ENCODE data around the gene FOXN1.

Gene FOXN1

DNA sequence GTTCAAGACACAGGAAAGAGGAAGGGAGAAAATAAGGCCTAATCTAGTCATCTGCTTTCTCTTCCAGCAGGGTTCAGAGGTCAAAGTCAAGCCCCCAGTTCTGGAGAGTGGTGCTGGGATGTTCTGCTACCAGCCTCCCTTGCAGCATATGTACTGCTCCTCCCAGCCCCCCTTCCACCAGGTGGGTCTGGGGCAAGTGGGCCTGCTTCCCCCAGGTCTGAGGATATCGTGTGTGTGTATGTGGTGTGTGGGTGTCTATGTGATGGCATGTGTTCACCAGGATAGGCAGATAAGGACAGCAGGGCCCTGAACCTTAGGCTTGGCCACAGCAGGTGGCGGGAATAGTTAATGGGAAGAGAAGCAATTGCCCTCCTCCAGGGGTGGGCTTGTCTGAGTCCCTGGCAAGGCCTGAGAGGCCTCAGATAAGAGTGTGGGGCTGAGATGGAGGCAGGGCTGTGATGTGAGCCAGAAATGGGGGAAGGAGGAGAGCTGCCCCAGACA, 21.1 kb downstream of the FOXN1 start:
- no peak overlapping the region for H2AFZ ChIP-seq (ENCODE audit: low read length)
- H3K4me1 ChIP-seq (ENCODE audit: insufficient read depth, low read length, poor library complexity, severe bottlenecking) = no peaks in the 10 kb centered on the region
- no peaks in the 10 kb centered on the region for H3F3A ChIP-seq (ENCODE audit: low read depth)
- H3K9me3 ChIP-seq (ENCODE audit: insufficient read depth, low read depth, low read length) = no peaks in the 10 kb centered on the region
- H3K36me3 ChIP-seq (ENCODE audit: insufficient read depth, low read length) = no peaks in the 10 kb centered on the region
- no peak overlapping the region for H3K9ac ChIP-seq (ENCODE audit: low read depth, low read length, poor library complexity, severe bottlenecking)
- no peak overlapping the region for H3K4me2 ChIP-seq (ENCODE audit: low read depth, low read length, poor library complexity, severe bottlenecking)
- H3K4me3 ChIP-seq (ENCODE audit: low read length, poor library complexity, severe bottlenecking) = no peak overlapping the region
- H3K27me3 ChIP-seq (ENCODE audit: insufficient read depth, low read length, poor library complexity, severe bottlenecking) = no peaks in the 10 kb centered on the region
- H3K9me2 ChIP-seq (replicated peaks; ENCODE audit: low read depth, low read length) = no peaks in the 10 kb centered on the region
- TF ChIP-seq EZH2phosphoT487 (IDR thresholded peaks at IDR 0.05; ENCODE audit: borderline replicate concordance) = no peak
- no peaks in the 10 kb centered on the region for H3K79me2 ChIP-seq (ENCODE audit: insufficient read depth, low read length)
- H4K20me1 ChIP-seq (ENCODE audit: insufficient read depth, low read length, poor library complexity, severe bottlenecking) = no peaks in the 10 kb centered on the region

DNA sequence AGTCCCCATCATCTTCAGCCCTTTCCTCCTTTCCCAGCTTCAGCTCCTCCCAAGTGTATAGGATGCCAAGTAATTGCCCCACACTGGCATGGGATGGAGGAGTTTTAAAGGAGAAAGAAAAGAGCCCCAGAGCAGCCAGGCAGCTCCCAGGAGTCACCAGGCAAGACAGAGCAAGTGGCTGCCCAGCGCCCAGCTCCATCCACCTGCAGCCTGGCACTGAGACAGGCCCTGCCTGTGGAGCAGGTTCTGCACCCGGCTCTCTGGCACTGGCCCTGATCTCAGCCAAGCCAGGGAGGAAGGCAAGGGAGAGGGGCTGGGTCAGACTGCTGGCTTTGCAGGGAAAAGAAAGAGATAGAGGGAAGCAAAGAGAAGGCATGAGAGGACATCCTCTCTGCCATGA, 21.7 kb downstream of the FOXN1 start:
- Histone ChIP-seq H3K27me3 (ENCODE audit: insufficient read depth, low read length, poor library complexity, severe bottlenecking) (no peaks in the 10 kb centered on the region), H2AFZ (ENCODE audit: low read length) (no peak overlapping the region), H3K9ac (ENCODE audit: low read depth, low read length, poor library complexity, severe bottlenecking) (no peak overlapping the region), H3K36me3 (ENCODE audit: insufficient read depth, low read length) (no peaks in the 10 kb centered on the region), H3K79me2 (ENCODE audit: insufficient read depth, low read length) (no peaks in the 10 kb centered on the region), H3F3A (ENCODE audit: low read depth) (no peaks in the 10 kb centered on the region), H3K9me2 (replicated peaks; ENCODE audit: low read depth, low read length) (no peaks in the 10 kb centered on the region), H3K4me2 (ENCODE audit: low read depth, low read length, poor library complexity, severe bottlenecking) (no peak overlapping the region), H3K4me3 (ENCODE audit: low read length, poor library complexity, severe bottlenecking) (no peak overlapping the region), H3K9me3 (ENCODE audit: insufficient read depth, low read depth, low read length) (no peaks in the 10 kb centered on the region), H3K4me1 (ENCODE audit: insufficient read depth, low read length, poor library complexity, severe bottlenecking) (no peaks in the 10 kb centered on the region), H4K20me1 (ENCODE audit: insufficient read depth, low read length, poor library complexity, severe bottlenecking) (no peaks in the 10 kb centered on the region)
- no peak for TF ChIP-seq EZH2phosphoT487 (IDR thresholded peaks at IDR 0.05; ENCODE audit: borderline replicate concordance)
- no peak for TF ChIP-seq CTCF (conservative IDR thresholded peaks at IDR 0.05; ENCODE audit: low read length)

- H3F3A ChIP-seq (ENCODE audit: low read depth) = no peaks in the 10 kb centered on the region
- H3K4me1 ChIP-seq (ENCODE audit: insufficient read depth, low read length, poor library complexity, severe bottlenecking) = no peaks in the 10 kb centered on the region
- no peak overlapping the region for H3K4me2 ChIP-seq (ENCODE audit: low read depth, low read length, poor library complexity, severe bottlenecking)
- no peaks in the 10 kb centered on the region for H3K9me3 ChIP-seq (ENCODE audit: insufficient read depth, low read depth, low read length)
- H3K79me2 ChIP-seq (ENCODE audit: insufficient read depth, low read length) = no peaks in the 10 kb centered on the region
- no peaks in the 10 kb centered on the region for H3K36me3 ChIP-seq (ENCODE audit: insufficient read depth, low read length)
- no peak overlapping the region for H2AFZ ChIP-seq (ENCODE audit: low read length)
- no peaks in the 10 kb centered on the region for H4K20me1 ChIP-seq (ENCODE audit: insufficient read depth, low read length, poor library complexity, severe bottlenecking)
- no peak overlapping the region for H3K4me3 ChIP-seq (ENCODE audit: low read length, poor library complexity, severe bottlenecking)
- no peak overlapping the region for H3K9ac ChIP-seq (ENCODE audit: low read depth, low read length, poor library complexity, severe bottlenecking)
- no peaks in the 10 kb centered on the region for H3K27me3 ChIP-seq (ENCODE audit: insufficient read depth, low read length, poor library complexity, severe bottlenecking)
- TF ChIP-seq CTCF (conservative IDR thresholded peaks at IDR 0.05; ENCODE audit: low read length) (no peak), EZH2phosphoT487 (IDR thresholded peaks at IDR 0.05; ENCODE audit: borderline replicate concordance) (no peak)
- no peaks in the 10 kb centered on the region for H3K9me2 ChIP-seq (replicated peaks; ENCODE audit: low read depth, low read length)
These were observed 22.3 kb downstream of the FOXN1 start for GRCh38 chr17:28528327-28529012.

DNA sequence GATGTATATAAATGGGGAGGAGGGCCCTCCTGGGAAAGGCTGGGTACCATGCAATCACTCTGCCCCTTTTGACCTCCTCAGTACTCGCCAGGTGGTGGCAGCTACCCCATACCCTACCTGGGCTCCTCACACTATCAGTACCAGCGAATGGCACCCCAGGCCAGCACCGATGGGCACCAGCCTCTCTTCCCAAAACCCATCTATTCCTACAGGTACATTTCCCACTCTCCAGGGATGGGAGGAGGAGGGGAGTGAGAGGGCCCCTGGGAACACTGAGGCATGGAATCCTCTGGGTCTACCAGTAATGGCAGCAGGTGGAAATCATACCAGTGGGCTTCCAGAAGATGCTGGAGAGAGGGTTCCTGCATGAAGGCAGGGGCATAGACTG, 22.9 kb downstream of the FOXN1 start:
- Histone ChIP-seq H3K4me1 (ENCODE audit: insufficient read depth, low read length, poor library complexity, severe bottlenecking) (no peaks in the 10 kb centered on the region), H4K20me1 (ENCODE audit: insufficient read depth, low read length, poor library complexity, severe bottlenecking) (no peaks in the 10 kb centered on the region), H3K27me3 (ENCODE audit: insufficient read depth, low read length, poor library complexity, severe bottlenecking) (no peaks in the 10 kb centered on the region), H3F3A (ENCODE audit: low read depth) (no peaks in the 10 kb centered on the region), H3K4me3 (ENCODE audit: low read length, poor library complexity, severe bottlenecking) (no peak overlapping the region), H3K79me2 (ENCODE audit: insufficient read depth, low read length) (no peaks in the 10 kb centered on the region), H3K4me2 (ENCODE audit: low read depth, low read length, poor library complexity, severe bottlenecking) (no peak overlapping the region), H3K36me3 (ENCODE audit: insufficient read depth, low read length) (no peaks in the 10 kb centered on the region), H3K9me3 (ENCODE audit: insufficient read depth, low read depth, low read length) (no peaks in the 10 kb centered on the region), H3K9ac (ENCODE audit: low read depth, low read length, poor library complexity, severe bottlenecking) (no peak overlapping the region), H2AFZ (ENCODE audit: low read length) (no peak overlapping the region), H3K9me2 (replicated peaks; ENCODE audit: low read depth, low read length) (no peaks in the 10 kb centered on the region)
- TF ChIP-seq CTCF (conservative IDR thresholded peaks at IDR 0.05; ENCODE audit: low read length) (no peak), EZH2phosphoT487 (IDR thresholded peaks at IDR 0.05; ENCODE audit: borderline replicate concordance) (no peak)

All from Loucy (cell line).